SK-N-MC (cell line): Measurements from ENCODE around the gene SLC17A5.

Experiments
- EZH2 ChIP-seq: fragments of 200-600 bp; sonication (generic); IDR thresholded peaks from one replicate; pipeline ENCODE4 v1.6.1; 2017; ENCODE audit warnings: antibody characterized with exemption
- FOXP2 ChIP-seq: optimal IDR thresholded peaks from 2 replicates; pipeline ENCODE3; 2011; ENCODE audit warnings: mild to moderate bottlenecking, moderate library complexity; ENCODE audit not compliant: insufficient read depth; ENCODE audit errors: extremely low read length, control extremely low read depth
- POLR2AphosphoS5 ChIP-seq: IDR thresholded peaks from 2 replicates; pipeline ENCODE4 v1.6.1; 2012; ENCODE audit warnings: mild to moderate bottlenecking, low read depth, low read length, borderline replicate concordance

GRCh38 chr6:73702444-73702843 is 48.7 kb upstream of the SLC17A5 start:
- TF ChIP-seq POLR2AphosphoS5 (no peak), FOXP2 (no peak), EZH2 (no peak)
